ENCODE measurements around the gene CEP295NL.

GRCh38 chr17:78849026-78849425 lies 54.0 kb downstream of the CEP295NL start:
- TF ChIP-seq CTCF (IDR thresholded peaks at IDR 0.05; ENCODE audit: low read depth, low read length) (no peak), EZH2phosphoT487 (IDR thresholded peaks at IDR 0.05; ENCODE audit: low read depth) (no peak)
